ENCODE results near the gene TRPV6. TPM values are rescaled to one million over a fixed set of nuclear protein-coding genes. Genes with fewer than 3 reads are reported as not detected.

TRPV6 gene
- total RNA-seq, 1 donor from 2014 or later = 7.6 TPM

DNA sequence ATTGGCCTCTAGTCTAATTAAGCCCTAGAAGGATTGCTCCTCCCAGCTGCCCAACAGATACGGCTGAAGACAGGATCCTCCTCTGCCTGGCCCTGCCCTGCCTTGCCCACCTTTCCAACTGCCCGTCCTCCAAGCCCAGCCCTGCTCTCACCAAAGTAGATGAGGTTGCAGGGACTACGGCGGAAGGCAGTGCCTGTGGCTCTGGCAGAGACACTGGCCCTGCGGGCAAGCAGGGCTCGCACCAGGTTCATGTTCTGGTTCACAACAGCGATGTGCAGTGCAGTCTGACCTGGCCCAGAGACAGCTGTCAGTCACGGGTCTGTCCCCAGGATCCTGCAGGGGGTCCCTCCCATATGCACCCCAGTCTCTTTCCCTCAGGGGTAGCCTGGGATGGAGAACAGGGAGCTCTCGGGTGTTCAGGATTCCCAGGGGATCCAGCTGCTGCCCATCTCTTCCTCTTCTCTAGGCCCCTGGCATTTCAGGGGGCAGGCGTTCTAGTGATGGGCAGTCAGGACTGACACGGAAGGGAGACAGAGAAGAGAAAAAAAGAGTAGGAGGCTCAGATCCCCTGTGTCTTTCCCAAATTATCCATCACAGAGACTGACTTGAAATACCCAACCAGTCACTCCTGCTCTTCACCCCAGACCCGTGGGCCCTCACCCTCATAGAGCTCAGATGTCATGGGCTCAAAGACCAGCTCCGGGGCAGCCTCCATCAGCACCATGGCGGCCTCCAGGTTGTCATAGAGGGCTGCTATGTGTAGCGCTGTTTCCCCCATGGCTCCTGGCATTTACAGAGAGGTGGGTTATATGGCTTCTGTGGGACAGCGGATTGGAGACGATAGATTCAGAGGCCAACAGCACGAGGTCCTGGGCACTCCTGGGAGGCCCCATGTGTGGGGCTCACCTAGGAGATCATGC, 8.3 kb downstream of the TRPV6 start:
- H3K4me3 ChIP-seq (ENCODE audit: low read depth, low read length) = no peak overlapping the region
- DNase-seq (ENCODE audit: low read depth) = no peak
- H3K27me3 ChIP-seq (ENCODE audit: control insufficient read depth, insufficient read depth, low read length) = no peaks in the 10 kb centered on the region
- TF ChIP-seq, protein P1, sequence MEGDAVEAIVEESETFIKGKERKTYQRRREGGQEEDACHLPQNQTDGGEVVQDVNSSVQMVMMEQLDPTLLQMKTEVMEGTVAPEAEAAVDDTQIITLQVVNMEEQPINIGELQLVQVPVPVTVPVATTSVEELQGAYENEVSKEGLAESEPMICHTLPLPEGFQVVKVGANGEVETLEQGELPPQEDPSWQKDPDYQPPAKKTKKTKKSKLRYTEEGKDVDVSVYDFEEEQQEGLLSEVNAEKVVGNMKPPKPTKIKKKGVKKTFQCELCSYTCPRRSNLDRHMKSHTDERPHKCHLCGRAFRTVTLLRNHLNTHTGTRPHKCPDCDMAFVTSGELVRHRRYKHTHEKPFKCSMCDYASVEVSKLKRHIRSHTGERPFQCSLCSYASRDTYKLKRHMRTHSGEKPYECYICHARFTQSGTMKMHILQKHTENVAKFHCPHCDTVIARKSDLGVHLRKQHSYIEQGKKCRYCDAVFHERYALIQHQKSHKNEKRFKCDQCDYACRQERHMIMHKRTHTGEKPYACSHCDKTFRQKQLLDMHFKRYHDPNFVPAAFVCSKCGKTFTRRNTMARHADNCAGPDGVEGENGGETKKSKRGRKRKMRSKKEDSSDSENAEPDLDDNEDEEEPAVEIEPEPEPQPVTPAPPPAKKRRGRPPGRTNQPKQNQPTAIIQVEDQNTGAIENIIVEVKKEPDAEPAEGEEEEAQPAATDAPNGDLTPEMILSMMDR (IDR thresholded peaks at IDR 0.05; ENCODE audit: insufficient read depth, low read length, poor library complexity, severe bottlenecking) = no peak
- H3K36me3 ChIP-seq (ENCODE audit: control insufficient read depth, insufficient read depth, low read length) = no peaks in the 10 kb centered on the region

DNA sequence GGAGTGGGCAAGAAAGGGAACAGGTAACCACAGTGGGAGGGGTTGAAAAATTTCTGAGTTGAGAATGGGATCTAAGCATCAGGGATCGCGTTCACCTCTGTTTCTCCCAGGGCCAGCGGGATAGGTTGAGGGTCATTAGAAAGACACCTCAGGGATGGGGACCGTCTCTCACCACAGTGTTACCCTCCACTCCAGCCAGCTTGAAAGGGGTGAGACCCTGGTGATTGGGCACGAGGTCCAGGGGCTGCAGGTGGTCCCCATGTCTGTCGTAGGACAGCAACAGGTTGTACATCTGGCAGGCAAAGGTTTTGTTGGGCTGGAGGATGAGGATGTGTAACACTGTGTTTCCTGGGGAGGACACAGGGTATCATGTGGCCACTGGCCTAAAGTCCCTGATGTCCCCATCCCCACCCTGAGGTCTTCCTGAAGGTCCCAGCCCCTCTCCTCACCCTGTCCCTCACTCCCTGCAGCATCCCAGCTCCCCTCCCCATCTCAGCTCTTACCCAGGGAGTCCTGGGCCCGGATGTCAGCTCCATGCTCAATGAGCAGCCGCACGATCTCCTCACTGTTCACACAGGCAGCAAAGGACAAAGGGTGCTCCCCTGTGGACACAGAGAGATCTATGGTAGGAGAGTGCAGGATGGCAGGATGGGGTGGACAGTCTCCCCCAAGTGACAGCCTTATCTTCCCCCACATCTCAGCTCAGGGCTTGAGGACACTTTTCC, 9.1 kb downstream of the TRPV6 start:
- H3K36me3 ChIP-seq (ENCODE audit: control insufficient read depth, insufficient read depth, low read length) = no peaks in the 10 kb centered on the region
- TF ChIP-seq, protein P1 (IDR thresholded peaks at IDR 0.05; ENCODE audit: insufficient read depth, low read length, poor library complexity, severe bottlenecking) = no peak
- no peak overlapping the region for H3K4me3 ChIP-seq (ENCODE audit: low read depth, low read length)

DNA sequence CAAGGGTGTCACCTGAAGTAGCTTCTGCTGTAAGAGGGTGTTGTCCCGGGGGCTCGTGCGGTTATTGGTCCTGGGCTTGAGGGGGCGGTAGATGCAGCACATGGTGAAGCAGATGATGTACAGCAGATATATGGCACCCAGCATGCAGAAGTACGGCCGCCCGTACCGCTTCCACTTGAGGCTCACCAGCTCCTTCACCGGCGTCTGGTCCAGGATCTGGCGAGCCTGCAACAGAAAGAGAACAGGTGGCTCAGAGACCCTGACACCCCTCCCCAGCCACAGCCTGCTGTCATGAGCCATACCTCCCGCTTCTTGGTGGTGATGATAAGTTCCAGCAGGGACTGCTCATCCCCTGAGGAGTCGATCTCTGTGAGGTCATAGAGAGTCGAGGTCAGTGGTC, 10.1 kb downstream of the TRPV6 start:
- H3K36me3 ChIP-seq (ENCODE audit: control insufficient read depth, insufficient read depth, low read length) = no peaks in the 10 kb centered on the region
- no peak for DNase-seq (ENCODE audit: low read depth)
- H3K27me3 ChIP-seq (ENCODE audit: control insufficient read depth, insufficient read depth, low read length) = no peaks in the 10 kb centered on the region
- H3K4me3 ChIP-seq (ENCODE audit: low read depth, low read length) = no peak overlapping the region
- TF ChIP-seq, protein P1 (IDR thresholded peaks at IDR 0.05; ENCODE audit: insufficient read depth, low read length, poor library complexity, severe bottlenecking) = no peak

More for the DNA sequence above, 9.1 kb downstream of the TRPV6 start:
- DNase-seq (ENCODE audit: low read depth) = no peak
- no peaks in the 10 kb centered on the region for H3K27me3 ChIP-seq (ENCODE audit: control insufficient read depth, insufficient read depth, low read length)

DNA sequence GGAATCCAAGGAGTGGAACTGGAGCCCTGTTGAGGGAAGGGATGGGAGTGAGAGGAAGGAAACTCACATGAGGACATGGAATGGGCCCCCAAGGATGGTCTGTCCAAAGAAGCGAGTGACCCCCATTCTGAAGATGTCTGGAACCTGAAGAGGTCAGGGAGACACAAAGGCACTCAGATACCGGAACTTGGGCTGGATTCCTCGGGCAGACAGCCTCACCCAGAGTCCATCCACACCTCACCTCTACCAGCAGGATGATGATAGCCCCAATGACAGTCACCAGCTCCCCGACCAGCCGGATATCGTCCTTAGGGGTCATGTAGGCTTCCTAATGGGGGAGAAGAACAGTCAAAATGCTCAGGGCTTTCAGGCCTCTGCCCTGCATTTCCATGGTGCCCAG, 10.7 kb downstream of the TRPV6 start:
- Histone ChIP-seq H3K27me3 (ENCODE audit: control insufficient read depth, insufficient read depth, low read length) (no peaks in the 10 kb centered on the region), H3K4me3 (ENCODE audit: low read depth, low read length) (no peak overlapping the region), H3K36me3 (ENCODE audit: control insufficient read depth, insufficient read depth, low read length) (no peaks in the 10 kb centered on the region)
- TF ChIP-seq, protein P1 (IDR thresholded peaks at IDR 0.05; ENCODE audit: insufficient read depth, low read length, poor library complexity, severe bottlenecking) = no peak
- DNase-seq (ENCODE audit: low read depth) = no peak

DNA sequence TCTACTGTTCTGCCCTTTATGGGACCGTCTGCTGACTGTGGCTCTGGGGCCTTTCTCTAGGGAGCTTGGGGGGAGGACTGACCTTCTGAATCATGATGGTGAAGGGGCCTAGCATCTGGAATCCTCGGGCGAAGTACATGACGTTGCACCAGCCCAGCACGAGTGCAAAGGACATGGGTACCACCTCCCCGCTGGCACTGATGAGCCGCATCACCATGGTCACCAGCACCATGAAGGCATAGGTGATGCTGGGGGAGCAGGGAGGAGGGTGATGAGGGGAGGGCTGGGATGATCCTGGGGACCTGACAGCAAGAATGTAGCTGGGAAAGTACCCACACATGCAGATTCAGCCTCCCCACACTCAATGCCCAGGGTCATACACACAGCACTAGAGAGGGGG, 11.1 kb downstream of the TRPV6 start:
- TF ChIP-seq, protein P1 (IDR thresholded peaks at IDR 0.05; ENCODE audit: insufficient read depth, low read length, poor library complexity, severe bottlenecking) = no peak

More for the DNA sequence above, 11.1 kb downstream of the TRPV6 start:
- H3K36me3 ChIP-seq (ENCODE audit: control insufficient read depth, insufficient read depth, low read length) = no peaks in the 10 kb centered on the region
- DNase-seq (ENCODE audit: low read depth) = no peak
- no peak overlapping the region for H3K4me3 ChIP-seq (ENCODE audit: low read depth, low read length)
- H3K27me3 ChIP-seq (ENCODE audit: control insufficient read depth, insufficient read depth, low read length) = no peaks in the 10 kb centered on the region
